Mononuclear cell (primary cell): ENCODE data around the gene ETV6. TPM values are rescaled to one million over a fixed set of nuclear protein-coding genes. Genes with fewer than 3 reads are reported as not detected.

Experiments used
- H3K27me3 ChIP-seq: 2 replicates; pipeline ENCODE4 v1.6.0; 2011; ENCODE audit warnings: low read length, control low read depth; ENCODE audit not compliant: insufficient read depth
- H3K4me1 ChIP-seq: 2 replicates; pipeline ENCODE4 v1.5.1; 2011; ENCODE audit warnings: mild to moderate bottlenecking, low read length, control low read depth; ENCODE audit not compliant: insufficient read depth
- H3K4me3 ChIP-seq: 2 replicates; pipeline ENCODE4 v1.5.1; 2011; ENCODE audit warnings: mild to moderate bottlenecking, low read length, moderate library complexity
- H3K9me3 ChIP-seq: 2 replicates; pipeline ENCODE4 v1.5.1; 2011; ENCODE audit warnings: low read depth, mild to moderate bottlenecking, control low read depth, low read length
- total RNA-seq: library from RNA; depleted of rRNA; stranded (reverse); fragments of >200 nt; gene quantifications from one replicate; pipeline ENCODE4 v1.2.3, GENCODE V29; 2012

The ETV6 gene
- total RNA-seq, 1 donor: 19.7 TPM

GRCh38 chr12:11753150-11753499 is 103.7 kb downstream of the ETV6 start:
- Histone ChIP-seq H3K4me1 (peaks cover 67% of the 10 kb centered on the region), H3K4me3 (no peak overlapping the region)

GRCh38 chr12:11753826-11754225 is 104.4 kb downstream of the ETV6 start:
- H3K9me3 ChIP-seq: no peaks in the 10 kb centered on the region
- H3K27me3 ChIP-seq: no peaks in the 10 kb centered on the region
- H3K4me1 ChIP-seq: peaks cover 68% of the 10 kb centered on the region
- H3K4me3 ChIP-seq: no peak overlapping the region

More at GRCh38 chr12:11753150-11753499, 103.7 kb downstream of the ETV6 start:
- no peaks in the 10 kb centered on the region for H3K27me3 ChIP-seq
- no peaks in the 10 kb centered on the region for H3K9me3 ChIP-seq

GRCh38 chr12:11754256-11754655 is 104.8 kb downstream of the ETV6 start:
- no peaks in the 10 kb centered on the region for H3K9me3 ChIP-seq
- peaks cover 68% of the 10 kb centered on the region for H3K4me1 ChIP-seq
- no peak overlapping the region for H3K4me3 ChIP-seq
- H3K27me3 ChIP-seq: no peaks in the 10 kb centered on the region

GRCh38 chr12:11755302-11755930 is 105.9 kb downstream of the ETV6 start:
- H3K4me3 ChIP-seq: no peak overlapping the region

GRCh38 chr12:11756022-11756421 is 106.5 kb downstream of the ETV6 start:
- Histone ChIP-seq H3K9me3 (no peaks in the 10 kb centered on the region), H3K4me1 (peaks cover 57% of the 10 kb centered on the region), H3K4me3 (no peak overlapping the region), H3K27me3 (no peaks in the 10 kb centered on the region)

More at GRCh38 chr12:11755302-11755930, 105.9 kb downstream of the ETV6 start:
- Histone ChIP-seq H3K9me3 (no peaks in the 10 kb centered on the region), H3K27me3 (no peaks in the 10 kb centered on the region), H3K4me1 (peaks cover 61% of the 10 kb centered on the region)

GRCh38 chr12:11756523-11756922 is 107.0 kb downstream of the ETV6 start:
- Histone ChIP-seq H3K4me3 (no peak overlapping the region), H3K4me1 (peaks cover 53% of the 10 kb centered on the region), H3K9me3 (no peaks in the 10 kb centered on the region), H3K27me3 (no peaks in the 10 kb centered on the region)

- H3K27me3 ChIP-seq: no peaks in the 10 kb centered on the region
- H3K9me3 ChIP-seq: no peaks in the 10 kb centered on the region
- H3K4me3 ChIP-seq: no peak overlapping the region
- H3K4me1 ChIP-seq: peaks cover 53% of the 10 kb centered on the region
These were observed 107.6 kb downstream of the ETV6 start for GRCh38 chr12:11757095-11757494.

- no peaks in the 10 kb centered on the region for H3K9me3 ChIP-seq
- H3K4me1 ChIP-seq: peaks cover 53% of the 10 kb centered on the region
- no peak overlapping the region for H3K4me3 ChIP-seq
- no peaks in the 10 kb centered on the region for H3K27me3 ChIP-seq
These were observed 108.1 kb downstream of the ETV6 start for GRCh38 chr12:11757531-11757930.

GRCh38 chr12:11758087-11758486 is 108.6 kb downstream of the ETV6 start:
- H3K27me3 ChIP-seq: no peaks in the 10 kb centered on the region
- H3K4me1 ChIP-seq: peaks cover 53% of the 10 kb centered on the region
- H3K9me3 ChIP-seq: no peaks in the 10 kb centered on the region
- H3K4me3 ChIP-seq: no peak overlapping the region

GRCh38 chr12:11758510-11759493 is 109.3 kb downstream of the ETV6 start:
- Histone ChIP-seq H3K27me3 (no peaks in the 10 kb centered on the region), H3K4me1 (peaks cover 52% of the 10 kb centered on the region), H3K4me3 (no peak overlapping the region), H3K9me3 (no peaks in the 10 kb centered on the region)

GRCh38 chr12:11759494-11759878 is 110.0 kb downstream of the ETV6 start:
- no peak overlapping the region for H3K4me3 ChIP-seq
- no peaks in the 10 kb centered on the region for H3K9me3 ChIP-seq
- H3K4me1 ChIP-seq: peaks cover 58% of the 10 kb centered on the region
- H3K27me3 ChIP-seq: no peaks in the 10 kb centered on the region

- H3K27me3 ChIP-seq: no peaks in the 10 kb centered on the region
- peaks cover 62% of the 10 kb centered on the region for H3K4me1 ChIP-seq
- H3K9me3 ChIP-seq: no peaks in the 10 kb centered on the region
- no peak overlapping the region for H3K4me3 ChIP-seq
These were observed 110.4 kb downstream of the ETV6 start for GRCh38 chr12:11759899-11760298.

- H3K9me3 ChIP-seq: no peaks in the 10 kb centered on the region
- peaks cover 81% of the 10 kb centered on the region for H3K4me1 ChIP-seq
- H3K27me3 ChIP-seq: no peaks in the 10 kb centered on the region
- no peak overlapping the region for H3K4me3 ChIP-seq
These were observed 112.5 kb downstream of the ETV6 start for GRCh38 chr12:11761869-11762567.

- Histone ChIP-seq H3K4me3 (no peak overlapping the region), H3K9me3 (no peaks in the 10 kb centered on the region), H3K27me3 (no peaks in the 10 kb centered on the region), H3K4me1 (peaks cover 81% of the 10 kb centered on the region)
These were observed 113.4 kb downstream of the ETV6 start for GRCh38 chr12:11762723-11763326.
